ENCODE data around the gene CENPE.

The CENPE gene

DNA sequence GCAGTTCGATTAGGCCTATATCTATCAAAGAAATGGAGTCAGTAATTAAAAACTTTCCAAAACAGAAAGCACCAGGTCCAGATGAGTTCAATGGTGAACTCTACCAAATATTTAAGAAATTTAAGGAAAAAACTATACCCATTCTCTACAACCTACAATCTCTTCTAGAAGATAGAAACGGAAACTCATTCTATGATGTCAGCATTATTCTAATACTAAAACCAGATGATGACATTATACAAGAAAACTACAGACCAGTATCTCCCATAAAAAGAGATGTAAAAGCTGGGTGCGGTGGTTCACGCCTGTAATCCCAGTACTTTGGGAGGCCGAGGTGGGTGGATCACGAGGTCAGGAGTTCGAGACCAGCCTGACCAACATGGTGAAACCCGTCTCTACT, 69.0 kb downstream of the CENPE start:
- DNase-seq = no peak

DNA sequence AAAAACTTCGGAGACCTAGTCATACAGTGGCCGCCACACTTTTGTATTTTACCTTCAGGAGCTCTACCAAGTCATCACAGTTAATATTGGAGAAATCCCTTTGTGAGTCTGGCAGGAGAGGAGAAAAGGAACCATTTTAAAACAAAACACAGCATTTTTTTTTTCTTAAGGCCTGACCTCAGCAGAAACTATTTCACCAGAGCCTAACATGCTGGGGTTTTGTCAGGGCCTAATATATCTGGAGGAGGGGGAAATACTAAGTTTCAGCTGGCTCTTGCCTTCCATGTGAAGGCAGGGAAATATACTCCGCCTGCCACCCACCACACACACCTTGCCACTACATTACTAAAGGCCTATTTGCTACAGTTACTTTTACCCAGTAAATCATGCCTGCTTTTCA, 72.0 kb downstream of the CENPE start:
- no peak for DNase-seq

DNA sequence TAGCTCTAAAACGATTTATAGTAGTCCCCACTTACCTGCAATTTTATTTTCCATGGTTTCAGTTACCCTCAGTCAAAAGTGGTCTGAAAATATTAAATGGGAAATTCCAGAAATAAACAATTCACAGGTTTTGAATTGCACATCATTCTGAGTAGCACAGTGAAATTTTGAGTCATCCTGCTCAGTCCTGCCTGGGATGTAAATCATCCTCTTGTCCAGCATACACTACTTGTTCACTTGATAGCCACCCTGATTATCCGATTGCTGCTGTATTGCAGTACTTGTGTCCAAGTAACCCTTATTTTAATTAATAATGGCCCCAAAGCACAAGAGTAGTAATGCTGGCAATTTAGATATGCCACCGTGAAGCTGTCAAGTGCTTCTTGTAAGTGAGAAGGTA, 75.0 kb downstream of the CENPE start:
- DNase-seq = no peak

DNA sequence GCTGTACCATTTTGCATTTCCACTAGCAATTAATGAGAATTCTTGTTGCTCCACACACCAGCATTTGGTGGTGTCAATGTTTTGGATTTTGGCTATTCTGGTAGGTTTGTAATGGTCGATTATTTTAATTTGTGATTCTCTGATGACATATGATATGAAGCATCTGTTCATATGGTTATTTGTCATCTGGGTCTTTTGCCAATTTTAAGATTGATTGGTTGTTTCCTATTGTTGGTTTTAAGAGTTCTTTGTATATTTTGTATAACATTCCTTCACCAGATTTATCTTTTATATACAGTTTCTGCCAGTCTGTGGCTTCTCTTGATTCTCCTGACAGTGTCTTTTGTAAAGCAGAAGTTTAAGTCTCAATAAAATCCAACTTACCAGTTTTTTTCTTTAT, 80.0 kb downstream of the CENPE start:
- DNase-seq = no peak

DNA sequence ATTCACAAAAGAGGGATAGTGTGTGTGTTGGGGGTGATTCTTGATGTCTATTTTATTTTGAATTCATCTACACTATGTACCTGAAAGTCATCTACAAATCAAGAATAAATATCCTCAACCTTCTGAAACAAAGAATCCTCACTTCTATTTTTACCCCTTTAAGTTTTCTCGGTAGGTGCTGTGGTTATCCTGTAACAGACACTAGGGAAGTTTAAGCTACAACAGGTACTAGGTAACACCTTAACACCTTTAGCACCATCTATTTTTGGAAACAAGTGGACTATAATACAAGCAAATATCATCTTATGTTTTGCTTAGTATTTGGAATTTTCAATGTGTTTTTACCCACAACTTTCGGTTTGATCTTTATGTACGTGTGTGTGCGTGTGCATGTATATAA, 86.5 kb downstream of the CENPE start:
- DNase-seq = no peak

DNA sequence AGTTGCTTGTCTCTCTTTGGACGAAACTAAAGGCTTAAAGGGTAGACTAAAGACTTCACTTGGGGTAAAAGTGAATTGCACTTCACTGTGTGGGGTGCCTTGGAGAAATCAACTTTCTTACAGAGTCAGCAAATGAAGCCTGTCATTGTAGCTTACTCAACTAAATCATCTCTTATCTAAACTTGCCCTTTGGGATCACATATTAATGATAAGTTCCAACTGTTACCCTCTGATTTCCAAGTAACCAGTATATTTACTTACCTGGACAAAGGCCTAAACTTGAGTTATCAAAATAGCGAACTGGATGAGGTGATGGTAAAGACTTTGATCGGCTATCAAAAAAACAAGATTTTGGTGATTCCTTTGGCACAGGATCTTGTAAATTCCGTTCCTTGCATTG, 89.6 kb downstream of the CENPE start:
- no peak for DNase-seq

DNA sequence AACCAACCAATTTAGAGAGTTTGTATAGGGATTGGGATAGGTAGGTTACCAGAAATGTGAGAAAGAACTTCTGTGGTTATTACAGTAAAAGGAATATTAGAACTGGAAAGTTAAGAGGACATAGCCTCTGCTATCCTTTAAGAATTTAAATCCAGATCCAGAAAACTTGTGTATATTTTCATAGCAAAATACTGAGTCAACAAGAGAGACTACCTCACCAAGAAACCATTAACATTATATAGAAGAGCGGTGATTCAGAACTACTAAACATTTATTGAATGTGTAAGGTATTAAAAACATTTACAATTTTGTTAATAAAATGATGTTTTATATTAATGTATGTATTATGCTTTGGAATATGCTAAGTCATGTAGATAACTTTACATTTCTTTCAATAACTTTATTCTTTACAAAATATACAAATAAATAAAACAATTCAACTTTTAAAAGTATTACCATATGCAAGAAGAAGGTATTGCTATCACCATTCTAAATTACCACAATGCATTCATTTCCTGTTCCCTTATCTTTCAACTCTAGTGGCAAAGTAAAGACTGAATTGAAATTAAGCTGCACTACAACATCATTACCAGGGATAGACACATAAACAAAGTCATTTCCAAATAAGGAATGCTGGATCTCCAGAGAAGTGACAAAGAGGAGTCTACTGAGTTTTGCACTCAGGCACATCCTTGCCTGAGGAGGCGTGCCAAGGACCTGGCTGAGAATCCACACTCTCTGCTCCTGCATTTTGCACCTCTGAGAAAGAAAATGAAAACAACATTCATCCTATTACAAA, 92.4 kb downstream of the CENPE start:
- DNase-seq = no peak

DNA sequence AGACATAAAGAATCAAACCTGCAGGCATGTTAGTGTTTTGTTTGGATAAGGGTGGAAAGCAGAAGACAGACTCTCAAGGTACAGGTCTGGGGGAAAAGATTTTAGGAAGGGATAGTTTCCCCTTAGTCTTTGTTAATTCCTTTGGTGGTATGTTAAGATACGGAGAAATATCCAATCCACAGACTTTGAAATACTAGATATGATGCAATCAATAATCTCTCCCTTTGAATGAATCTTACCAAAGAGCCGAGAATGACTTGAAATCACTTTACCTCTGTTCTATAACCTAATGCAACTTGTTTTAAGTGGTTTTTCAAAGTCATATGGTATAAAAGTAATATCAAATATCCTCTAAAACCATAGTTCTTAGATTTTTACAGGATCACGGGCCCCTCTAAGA, 93.3 kb downstream of the CENPE start:
- DNase-seq = no peak

DNA sequence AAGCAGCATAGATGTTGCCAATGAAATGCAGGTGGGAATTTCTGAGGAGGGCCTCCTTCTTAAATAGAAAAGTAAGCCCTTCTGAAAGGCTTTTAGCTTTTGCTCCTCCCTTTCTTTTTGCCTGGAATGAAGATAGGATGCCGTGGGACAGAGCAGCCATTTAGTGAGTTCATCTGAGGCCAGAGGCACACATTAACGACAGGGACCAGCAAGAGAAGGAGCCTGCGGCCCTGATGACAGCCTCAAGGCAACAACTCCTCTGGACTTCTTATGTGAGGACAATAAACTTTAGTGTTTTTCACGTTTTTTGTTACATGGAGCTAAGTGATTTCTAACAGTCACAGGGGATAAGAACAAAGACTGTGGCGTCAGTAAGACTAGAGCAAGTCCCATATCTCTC, 97.5 kb downstream of the CENPE start:
- DNase-seq = no peak

DNA sequence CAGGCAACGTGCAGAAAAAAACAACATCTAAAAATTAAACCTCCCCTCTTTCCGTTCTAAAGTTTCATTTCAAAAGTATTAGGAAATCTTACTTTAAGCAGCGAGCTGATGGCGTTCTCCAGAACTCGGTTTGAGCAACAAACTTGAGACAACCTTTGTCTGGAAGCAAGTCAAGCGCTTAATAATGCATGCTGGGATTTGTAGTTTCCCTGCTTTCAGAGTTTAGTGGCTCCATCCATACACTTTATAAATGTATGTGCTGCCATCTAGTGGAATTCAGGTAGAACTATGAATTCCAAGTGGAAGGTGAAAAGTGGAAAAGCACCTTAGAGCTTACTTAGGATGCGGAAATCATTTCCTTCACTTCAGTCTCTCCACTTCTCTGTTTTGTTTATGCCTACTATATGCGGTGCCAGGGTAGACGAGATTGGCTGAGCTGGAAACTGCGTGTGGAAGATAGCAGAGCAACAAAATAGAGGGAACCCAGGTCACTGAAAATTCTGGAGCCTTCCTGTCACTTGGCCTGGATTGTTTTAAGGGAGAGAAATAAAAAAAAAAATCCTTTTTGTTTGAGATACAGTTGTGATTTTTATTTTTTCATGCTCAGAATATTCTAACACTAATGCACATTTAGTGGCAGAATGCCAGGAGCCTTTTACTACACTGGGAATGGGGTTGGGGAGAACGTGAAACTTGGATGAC, 98.3 kb downstream of the CENPE start, which contains the start of gene BDH2:
Gene BDH2, minus strand, starts transcription at position 144 of the 702 bp plus-strand sequence. CDS start 3,580 bp downstream, outside the sequence.
- DNase-seq = peak; percentile 79

DNA sequence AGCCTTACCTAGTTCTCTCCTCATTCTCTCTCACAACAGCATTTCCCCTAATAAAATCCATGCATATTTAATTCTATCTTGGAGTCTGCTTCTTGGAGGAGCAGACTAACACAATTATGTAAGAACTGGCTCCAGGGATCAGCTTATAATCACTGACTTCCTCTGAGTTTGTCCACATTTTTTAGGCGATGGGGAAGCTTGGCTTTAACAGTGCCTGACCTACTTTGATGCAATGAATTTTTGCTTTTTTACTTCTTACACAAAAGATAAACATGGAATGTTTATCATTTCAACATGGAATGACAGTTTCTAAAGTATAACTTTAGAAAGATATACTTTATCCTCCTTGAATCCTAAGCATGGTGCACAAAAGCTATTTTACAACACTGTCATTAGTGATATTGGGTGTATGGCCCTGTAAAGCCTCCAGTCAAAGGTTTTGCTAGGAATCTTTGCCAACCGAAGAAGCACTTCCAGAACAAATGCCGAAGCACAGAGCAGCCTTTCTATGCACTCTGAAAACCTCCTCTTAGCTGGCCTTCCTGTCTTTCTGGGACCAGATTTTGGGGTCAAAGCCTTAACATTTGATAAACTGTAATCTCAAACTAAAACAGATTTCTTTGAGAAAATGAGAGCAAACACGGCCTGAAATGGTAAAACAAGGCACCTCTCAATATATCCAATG, 99.2 kb downstream of the CENPE start:
- no peak for DNase-seq

DNA sequence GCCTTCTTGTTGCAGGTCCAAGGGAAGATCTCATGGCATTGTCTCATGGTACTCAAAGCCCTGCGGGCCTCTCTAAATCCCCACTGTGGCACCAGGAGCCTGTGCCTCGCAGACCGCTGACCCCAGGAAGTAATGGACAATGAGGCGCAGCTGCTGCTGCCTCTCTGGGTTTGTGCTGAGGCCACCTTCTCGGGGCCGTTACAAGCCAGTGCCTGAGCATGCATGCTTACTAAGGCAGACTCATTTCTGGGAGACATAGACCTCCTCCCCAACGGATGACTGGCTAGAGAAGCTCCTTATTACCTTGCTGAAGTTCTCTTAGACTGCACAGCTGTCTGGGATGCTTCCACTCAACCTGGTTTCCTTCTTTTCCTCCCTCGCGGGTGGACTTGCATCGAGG, 99.8 kb downstream of the CENPE start:
- no peak for DNase-seq

DNA sequence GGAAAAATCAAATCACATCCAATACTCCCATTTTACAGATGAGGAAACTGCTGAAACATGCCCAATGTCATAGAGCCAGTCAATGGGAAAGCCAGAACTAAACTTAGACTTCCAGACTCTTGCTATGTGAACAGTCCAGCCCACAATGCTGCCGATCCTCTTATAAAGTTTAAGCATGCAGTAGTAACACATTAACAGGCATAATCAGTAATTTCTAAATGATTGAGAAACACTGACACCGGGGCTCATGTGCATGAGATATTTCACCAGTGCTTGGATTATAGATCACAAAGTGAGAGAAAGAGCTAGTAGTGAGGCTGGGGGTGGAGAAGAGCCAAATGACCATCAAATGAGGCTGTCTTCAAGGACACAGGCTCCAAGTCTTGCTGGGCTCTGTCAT, 101.0 kb downstream of the CENPE start:
- DNase-seq = no peak

DNA sequence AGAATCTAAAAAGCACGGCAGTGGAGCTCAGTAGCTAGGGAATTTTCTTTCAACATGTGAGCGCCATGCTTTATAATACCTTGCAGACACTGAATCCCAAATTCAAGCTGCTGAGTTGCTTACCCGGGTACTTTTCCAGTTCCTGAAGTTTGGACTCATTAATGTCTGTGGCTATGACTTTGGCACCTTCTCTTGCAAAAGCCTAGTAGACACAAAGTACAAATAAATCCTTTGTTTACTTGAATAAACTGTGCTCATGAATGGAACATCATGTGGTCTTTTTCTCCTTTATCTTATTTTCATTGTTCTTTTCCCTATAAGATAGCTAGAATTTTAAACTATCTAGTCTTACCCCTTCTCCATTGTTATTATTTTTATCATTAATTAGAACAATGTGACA, 103.1 kb downstream of the CENPE start:
- DNase-seq = no peak

DNA sequence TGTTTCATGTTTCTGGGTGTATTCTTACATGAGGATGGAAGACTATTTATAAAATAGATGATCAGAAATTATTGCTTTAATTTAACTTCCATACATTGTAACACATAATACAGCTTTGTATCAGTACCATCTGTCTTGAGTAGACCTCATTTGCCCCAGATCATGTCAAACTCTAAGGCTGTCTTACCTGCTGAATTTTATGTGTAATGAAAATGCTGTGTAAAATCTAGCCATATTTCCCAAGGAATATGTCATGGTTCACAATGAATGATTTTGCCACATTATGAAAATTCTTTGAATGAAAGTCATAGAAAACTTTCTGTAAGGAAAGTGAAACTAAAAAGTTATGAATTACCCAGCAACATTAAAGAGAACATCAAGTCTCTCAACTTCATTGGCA, 105.9 kb downstream of the CENPE start:
- DNase-seq = no peak

DNA sequence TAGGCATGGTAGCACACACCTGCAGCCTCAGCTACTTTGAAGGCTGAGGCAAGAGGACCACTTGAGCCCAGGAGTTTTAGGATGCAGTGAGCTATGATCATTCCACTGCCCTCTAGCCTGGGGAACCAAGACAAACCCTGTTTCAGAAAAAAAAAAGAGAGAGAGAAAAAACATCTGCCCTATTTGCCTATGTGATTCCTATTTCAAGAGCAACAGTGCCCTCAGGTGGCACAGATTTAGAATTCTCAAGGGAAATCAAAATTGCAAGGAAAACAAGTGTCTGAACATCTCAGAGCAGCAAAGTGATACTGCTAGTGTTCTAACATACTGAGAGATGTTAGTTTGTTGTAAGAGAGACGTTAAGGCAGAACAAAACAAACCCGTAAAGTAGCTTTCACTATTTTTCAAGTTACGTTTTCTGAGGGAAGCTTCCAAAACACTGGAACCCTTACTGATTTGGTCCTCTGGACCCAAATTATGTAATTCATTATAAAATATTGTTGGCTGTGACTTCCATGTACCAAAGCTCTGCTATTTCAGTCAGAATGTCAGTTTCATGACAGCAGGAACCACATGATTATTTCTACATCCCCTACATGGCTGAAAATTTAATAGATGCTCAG, 106.4 kb downstream of the CENPE start:
- peak; percentile 56 for DNase-seq

DNA sequence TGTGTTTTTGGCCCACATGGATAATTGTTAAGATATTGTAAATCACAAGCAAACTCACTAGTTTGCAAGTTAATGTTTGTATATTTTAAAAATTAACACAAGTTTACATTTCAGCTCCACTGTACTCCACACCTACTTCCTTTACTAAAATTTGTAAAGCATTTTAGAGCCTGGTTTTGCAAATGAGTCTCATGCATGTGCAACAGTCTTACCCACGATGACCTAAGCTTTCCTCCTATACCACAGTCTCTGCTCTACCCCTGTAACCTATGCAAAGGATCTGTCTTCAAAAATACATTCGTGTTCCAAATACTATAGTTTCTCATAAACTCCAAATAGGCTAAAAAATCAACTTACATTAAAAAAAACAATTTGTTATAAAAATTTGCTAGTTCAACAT, 108.7 kb downstream of the CENPE start:
- no peak for DNase-seq

DNA sequence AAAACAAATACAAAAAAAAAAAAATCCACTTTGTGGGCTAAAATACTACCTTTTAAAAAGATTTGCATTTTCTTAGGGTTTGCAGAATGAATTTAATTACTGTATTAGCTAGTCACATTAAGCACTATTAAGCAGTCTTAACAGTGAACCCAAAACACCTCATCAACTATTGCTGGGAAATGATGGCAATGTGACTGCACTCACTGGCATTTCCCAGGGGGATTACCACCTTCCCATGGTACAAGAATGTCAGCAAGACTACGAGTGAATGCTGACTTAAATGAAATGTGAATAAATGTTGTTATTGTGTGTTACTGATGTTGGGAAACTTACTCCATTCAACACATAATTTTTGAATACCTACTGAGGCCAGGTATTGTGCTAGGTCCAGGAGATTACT, 111.6 kb downstream of the CENPE start:
- DNase-seq = no peak

DNA sequence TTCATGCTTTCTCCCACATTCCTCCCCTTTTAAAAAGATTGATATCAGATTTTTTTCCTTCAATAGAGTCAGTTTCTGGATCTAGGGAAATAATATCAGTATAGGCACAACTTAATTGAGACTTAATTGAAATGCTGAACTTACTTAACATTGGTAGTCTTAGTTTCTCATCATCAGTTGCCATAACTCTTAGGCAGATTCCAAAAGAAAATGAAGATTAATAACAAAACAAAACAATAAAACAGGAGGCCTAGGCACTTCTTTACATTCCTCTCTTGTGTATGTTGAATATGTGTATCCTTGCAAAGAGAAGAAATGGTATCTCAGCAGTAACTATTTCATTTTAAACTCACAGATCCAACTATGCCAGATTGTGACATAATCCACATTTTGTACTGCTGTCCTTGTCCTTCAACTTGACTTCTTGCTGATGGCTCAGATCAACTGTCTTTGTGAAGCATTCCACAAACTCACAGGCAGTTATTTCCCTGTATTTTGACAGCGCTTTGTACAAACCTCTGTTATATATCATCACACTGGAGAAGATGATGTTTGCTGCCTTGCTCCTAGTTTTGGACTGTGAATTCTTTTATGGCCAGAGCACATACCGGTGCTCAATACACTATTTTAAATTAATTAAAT, 112.5 kb downstream of the CENPE start:
- no peak for DNase-seq

DNA sequence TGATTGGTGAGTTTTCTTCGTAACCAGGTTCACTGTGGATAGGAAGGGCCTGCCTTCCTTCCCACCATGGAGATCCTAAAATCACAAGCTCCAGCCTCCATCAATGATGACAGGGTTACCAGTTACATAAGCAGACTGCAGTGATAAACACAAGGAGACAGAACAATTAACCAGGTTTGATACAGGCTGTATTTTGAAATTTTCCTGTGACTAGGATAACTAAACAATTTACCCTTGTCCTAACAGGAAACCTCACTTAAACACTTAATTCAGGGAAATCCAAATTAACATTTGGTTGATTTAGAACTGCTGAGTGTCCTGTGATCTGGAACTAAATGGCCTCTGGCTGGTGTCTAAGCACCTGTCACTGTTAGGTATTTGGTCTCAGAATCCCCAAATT, 118.5 kb downstream of the CENPE start:
- DNase-seq = no peak

DNA sequence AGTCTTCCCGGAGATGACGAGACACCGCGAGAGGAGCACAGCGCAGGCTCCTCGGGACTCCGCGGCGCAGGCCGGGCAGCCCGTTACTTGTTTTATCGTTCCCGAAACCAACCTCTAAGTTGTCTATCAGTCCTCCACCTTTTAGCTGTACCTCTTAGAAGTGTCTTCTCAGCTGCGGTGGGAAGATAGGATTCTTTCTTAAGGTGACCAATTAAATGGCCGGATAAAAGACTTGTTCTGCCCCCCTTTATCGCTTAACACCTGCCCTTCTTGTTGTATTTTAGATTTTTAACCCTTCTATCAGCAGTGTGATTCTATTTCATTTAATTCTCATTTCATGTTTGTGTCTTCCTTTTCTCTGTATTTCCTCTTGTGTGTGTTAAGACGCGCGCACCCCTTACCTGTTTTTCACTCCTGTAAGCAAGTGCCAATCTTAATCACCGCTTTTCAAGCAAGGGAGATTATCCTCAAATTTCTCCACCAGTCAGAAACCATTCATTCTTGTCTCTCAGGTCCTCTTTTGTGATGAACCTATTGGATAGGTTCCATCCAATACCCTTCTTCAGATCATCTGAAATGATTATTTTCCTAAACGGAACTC, 121.3 kb downstream of the CENPE start, which contains the start of gene SLC9B2:
Gene SLC9B2, minus strand, starts transcription at position 15 of the 601 bp plus-strand sequence. CDS start 9,211 bp downstream, outside the sequence.
- DNase-seq = peak; percentile 69

Data from NCI-H2227 treated with DMSO at 0.1 percent for 48 hours (cell line).